HG02571 (cell line): ENCODE measurements around the gene NDUFA3.

Experiments
- ATAC-seq: cut with Tn5 transposase; IDR thresholded peaks from one replicate; pipeline ENCODE4 v1.9.1; 2021; ENCODE audit warnings: mild to moderate bottlenecking, moderate library complexity; ENCODE audit not compliant: unreplicated experiment

The NDUFA3 gene

GRCh38 chr19:54137699-54138488 is 35.2 kb downstream of the NDUFA3 start, which contains the start of gene CNOT3:
Gene CNOT3, plus strand, starts transcription at chr19:54137762. Its CDS starts 5,217 bp downstream, at chr19:54142979.
- no peak for ATAC-seq

- no peak for ATAC-seq
These were observed 36.0 kb downstream of the NDUFA3 start for GRCh38 chr19:54138489-54139256.

- no peak for ATAC-seq
These were observed 38.7 kb downstream of the NDUFA3 start for GRCh38 chr19:54141356-54141755.

GRCh38 chr19:54142166-54142780 is 39.6 kb downstream of the NDUFA3 start:
- no peak for ATAC-seq

GRCh38 chr19:54145541-54146158 is 43.0 kb downstream of the NDUFA3 start:
- ATAC-seq, result no peak

GRCh38 chr19:54147676-54148075 is 45.0 kb downstream of the NDUFA3 start:
- no peak for ATAC-seq

- no peak for ATAC-seq
These were observed 45.5 kb downstream of the NDUFA3 start for GRCh38 chr19:54148158-54148557.

GRCh38 chr19:54149021-54149812 is 46.6 kb downstream of the NDUFA3 start:
- ATAC-seq, result no peak

- no peak for ATAC-seq
These were observed 48.8 kb downstream of the NDUFA3 start for GRCh38 chr19:54151362-54152035.

- ATAC-seq, result no peak
These were observed 49.6 kb downstream of the NDUFA3 start for GRCh38 chr19:54152267-54152666.

- no peak for ATAC-seq
These were observed 50.3 kb downstream of the NDUFA3 start for GRCh38 chr19:54152878-54153524.

GRCh38 chr19:54153731-54154326 is 51.2 kb downstream of the NDUFA3 start:
- no peak for ATAC-seq

GRCh38 chr19:54154603-54155345 is 52.1 kb downstream of the NDUFA3 start:
- no peak for ATAC-seq

GRCh38 chr19:54155694-54156093 is 53.0 kb downstream of the NDUFA3 start:
- ATAC-seq, result no peak

- ATAC-seq, result no peak
These were observed 53.8 kb downstream of the NDUFA3 start for GRCh38 chr19:54156490-54156889.

- no peak for ATAC-seq
These were observed 54.3 kb downstream of the NDUFA3 start for GRCh38 chr19:54156953-54157352.
